Fibroblast of mammary gland (primary cell): ENCODE measurements around the gene PCBD2.
A peak's percentile ranks its signal among the peaks of the same experiment; 100 is the strongest.

ENCODE experiments used
- DNase-seq: peaks from one replicate; pipeline ENCODE4 v3.0.0-alpha.2; 2010; ENCODE audit warnings: low read depth
- H3K4me3 ChIP-seq: 2 replicates; pipeline ENCODE4 v1.5.1; 2011; ENCODE audit warnings: low read depth, mild to moderate bottlenecking, low read length, moderate library complexity; ENCODE audit not compliant: control insufficient read depth
- CTCF ChIP-seq: conservative IDR thresholded peaks from 2 replicates; pipeline ENCODE4 v1.5.1; 2011; ENCODE audit warnings: low read depth, low read length, inconsistent platforms; ENCODE audit not compliant: control insufficient read depth, insufficient read depth

PCBD2 gene

GRCh38 chr5:134889335-134889734, 15.6 kb upstream of the PCBD2 start:
- H3K4me3 ChIP-seq, result no peak overlapping the region
- no peak for DNase-seq
- TF ChIP-seq CTCF, result no peak

- H3K4me3 ChIP-seq, result no peak overlapping the region
- no peak for DNase-seq
- TF ChIP-seq CTCF, result no peak
These were observed 13.5 kb upstream of the PCBD2 start for GRCh38 chr5:134891473-134891872.

GRCh38 chr5:134892282-134892681, 12.6 kb upstream of the PCBD2 start:
- no peak for DNase-seq
- no peak overlapping the region for H3K4me3 ChIP-seq
- TF ChIP-seq CTCF, result no peak

- H3K4me3 ChIP-seq, result no peak overlapping the region
- TF ChIP-seq CTCF, result no peak
- no peak for DNase-seq
These were observed 12.0 kb upstream of the PCBD2 start for GRCh38 chr5:134892926-134893325.

GRCh38 chr5:134893748-134894505, 11.0 kb upstream of the PCBD2 start:
- DNase-seq, result no peak
- no peak for TF ChIP-seq CTCF
- no peak overlapping the region for H3K4me3 ChIP-seq

- TF ChIP-seq CTCF, result no peak
- H3K4me3 ChIP-seq, result no peak overlapping the region
- DNase-seq, result peak; percentile 23
These were observed 2.7 kb upstream of the PCBD2 start for GRCh38 chr5:134902071-134902801.
